ENCODE data around the gene LRSAM1.
A peak's percentile ranks its signal among the peaks of the same experiment; 100 is the strongest.
"Not testable (repeated sequence)": the region's sequence is repeated elsewhere in the genome, so short reads cannot be mapped to it uniquely, and the experiment has no call there.

LRSAM1 gene

GRCh38 chr9:127451608-127451857 lies 223 bp downstream of the LRSAM1 start:
- no peak for DNase-seq
- intact Hi-C loops (cut with DNase I) = loop anchor here (2.0 kb wide), 1 partner anchor 27 kb away; the partner anchor contains the start of gene ZNF79

- intact Hi-C loops (cut with DNase I) = loop anchor here (2.0 kb wide), 1 partner anchor 27 kb away; the partner anchor contains the start of gene ZNF79
- peak; percentile 9 to 69 (median 44) for DNase-seq
These were observed 747 bp downstream of the LRSAM1 start for GRCh38 chr9:127451858-127452656.

GRCh38 chr9:127452691-127453090 lies 1.4 kb downstream of the LRSAM1 start:
- DNase-seq = peak in 1 of 42 donors; percentile 8
- intact Hi-C loops (cut with DNase I) = no loop called here

DNA sequence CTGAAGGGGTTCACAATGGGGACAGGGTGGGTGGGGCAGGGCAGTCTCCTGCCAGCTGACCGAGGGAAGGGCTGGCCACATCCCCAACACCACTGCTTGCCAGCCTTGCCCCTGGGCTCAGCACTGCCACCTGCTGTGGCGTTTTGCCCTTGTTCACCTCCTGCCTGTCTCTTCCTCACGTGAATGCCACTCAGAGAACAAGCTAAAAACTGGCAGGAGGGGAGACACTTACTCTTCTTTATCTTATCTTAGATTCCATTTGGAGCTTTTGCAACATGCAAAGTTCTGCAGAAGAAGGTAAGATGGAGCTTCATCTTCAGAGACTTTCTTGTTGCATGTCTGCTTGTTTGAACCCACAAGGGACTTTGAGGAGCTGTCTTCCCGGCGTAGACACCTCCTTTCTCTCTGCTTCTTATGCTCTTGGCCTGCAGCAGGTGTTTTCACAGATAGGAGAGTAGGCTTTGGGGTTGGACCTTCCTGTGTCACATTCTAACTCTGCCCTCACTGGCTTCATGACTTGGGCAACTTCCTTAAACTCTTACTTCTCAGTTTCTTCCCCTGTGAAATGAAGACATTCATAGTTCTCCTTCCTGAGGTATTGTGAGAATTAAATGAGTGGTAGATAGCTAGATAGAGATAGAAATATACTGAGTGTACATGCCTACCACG lies 4.1 kb downstream of the LRSAM1 start:
- intact Hi-C loops (cut with DNase I) = no loop called here
- DNase-seq = peak in 23 of 42 donors; percentile 11 to 52 (median 26)

DNA sequence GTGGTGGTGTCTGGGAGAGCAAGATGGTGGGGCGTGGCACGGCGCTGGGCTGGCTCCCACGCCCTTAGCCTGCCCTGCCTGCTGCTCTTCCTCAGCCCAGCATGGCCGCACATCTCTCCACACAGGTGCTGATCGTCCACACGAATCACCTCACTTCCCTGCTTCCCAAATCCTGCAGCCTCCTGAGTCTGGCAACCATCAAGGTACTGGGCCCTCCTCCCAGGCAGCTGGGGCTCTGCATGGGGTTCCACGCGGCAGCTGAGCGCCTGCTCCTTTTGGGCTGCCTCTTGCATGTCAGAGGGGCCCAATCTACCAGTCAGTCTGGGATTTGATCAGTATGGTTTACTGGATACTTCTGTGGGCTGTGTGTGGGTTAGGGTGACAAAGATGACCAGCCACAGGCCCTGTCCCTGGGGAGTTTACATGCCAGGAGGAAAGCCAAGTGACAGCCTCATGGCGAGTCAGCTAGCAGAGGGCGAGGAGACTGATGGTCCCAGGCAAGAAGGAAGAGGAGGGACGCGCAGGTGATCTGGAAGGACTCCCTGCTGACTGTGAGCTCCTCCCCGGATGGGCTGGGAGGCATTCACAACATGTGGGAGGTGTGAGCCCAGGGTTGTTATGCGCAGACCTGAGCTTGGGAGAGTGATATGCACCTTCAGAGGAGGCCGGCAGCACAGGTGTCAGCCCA lies 6.0 kb downstream of the LRSAM1 start:
- intact Hi-C loops (cut with DNase I) = no loop called here
- no peak for DNase-seq

DNA sequence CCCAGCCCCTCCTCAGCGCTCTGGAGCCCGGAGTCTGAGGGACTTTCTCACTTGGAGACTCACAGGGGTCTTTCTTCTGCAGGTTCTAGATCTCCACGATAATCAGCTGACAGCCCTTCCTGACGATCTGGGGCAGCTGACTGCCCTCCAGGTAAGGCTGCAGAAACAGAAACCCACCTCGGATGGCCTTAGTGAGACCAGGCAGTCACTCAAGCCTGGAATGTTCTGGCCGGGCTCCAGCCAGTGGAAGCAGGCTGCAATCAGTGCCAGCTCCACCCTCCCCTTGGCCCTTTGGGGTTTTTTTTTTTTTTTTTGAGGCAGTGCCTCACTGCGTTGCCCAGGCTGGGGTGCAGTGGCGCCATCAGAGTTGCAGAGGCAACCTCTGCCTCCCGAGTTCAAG lies 7.6 kb downstream of the LRSAM1 start:
- DNase-seq = peak in 5 of 42 donors; percentile 15 to 39 (median 25)
- intact Hi-C loops (cut with DNase I) = no loop called here

GRCh38 chr9:127463382-127463781 lies 12.1 kb downstream of the LRSAM1 start:
- intact Hi-C loops (cut with DNase I) = no loop called here
- DNase-seq = no peak

DNA sequence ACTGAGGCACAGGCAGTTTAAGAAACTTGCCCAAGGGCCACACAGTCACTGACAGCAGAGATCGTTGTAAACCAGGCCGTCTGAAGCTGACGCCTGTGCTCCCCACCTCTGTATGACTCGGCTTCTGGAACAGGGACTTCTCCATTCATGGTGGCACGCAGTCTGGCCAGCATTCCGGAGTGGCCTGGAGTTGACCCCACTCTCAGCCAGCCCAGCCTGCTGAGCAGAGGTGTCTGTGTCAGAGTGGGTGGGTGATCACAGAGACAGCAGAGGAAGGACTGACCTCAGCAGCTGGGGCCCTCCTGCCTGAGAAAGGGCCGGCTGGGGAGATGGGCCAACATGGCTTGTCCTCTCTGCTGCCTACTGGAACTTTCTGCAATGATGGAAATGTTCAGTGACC lies 12.6 kb downstream of the LRSAM1 start:
- no peak for DNase-seq
- intact Hi-C loops (cut with DNase I) = no loop called here

- DNase-seq; intact Hi-C loops (cut with DNase I): not testable (repeated sequence)
These were observed 15.2 kb downstream of the LRSAM1 start for GRCh38 chr9:127466407-127466917.

DNA sequence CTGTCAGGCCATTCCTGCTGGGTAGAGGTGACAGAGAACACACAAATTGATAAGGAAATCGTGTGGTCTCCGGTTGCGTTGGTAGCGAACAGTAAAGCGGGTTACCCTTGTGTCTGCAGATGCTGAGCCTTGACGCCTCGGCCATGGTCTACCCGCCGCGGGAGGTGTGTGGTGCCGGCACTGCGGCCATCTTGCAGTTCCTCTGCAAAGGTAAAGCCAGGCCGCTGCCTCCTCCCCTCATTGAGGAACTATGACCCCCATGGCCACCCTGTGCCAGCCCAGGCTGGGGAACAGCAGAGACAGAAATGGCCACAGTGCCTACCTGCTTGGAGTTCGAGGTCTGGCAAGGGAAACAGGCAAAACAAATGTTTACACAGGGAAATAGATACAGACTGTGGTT lies 16.3 kb downstream of the LRSAM1 start:
- DNase-seq = no peak
- intact Hi-C loops (cut with DNase I) = no loop called here

GRCh38 chr9:127470662-127471061 lies 19.4 kb downstream of the LRSAM1 start:
- intact Hi-C loops (cut with DNase I) = no loop called here
- DNase-seq = no peak

DNA sequence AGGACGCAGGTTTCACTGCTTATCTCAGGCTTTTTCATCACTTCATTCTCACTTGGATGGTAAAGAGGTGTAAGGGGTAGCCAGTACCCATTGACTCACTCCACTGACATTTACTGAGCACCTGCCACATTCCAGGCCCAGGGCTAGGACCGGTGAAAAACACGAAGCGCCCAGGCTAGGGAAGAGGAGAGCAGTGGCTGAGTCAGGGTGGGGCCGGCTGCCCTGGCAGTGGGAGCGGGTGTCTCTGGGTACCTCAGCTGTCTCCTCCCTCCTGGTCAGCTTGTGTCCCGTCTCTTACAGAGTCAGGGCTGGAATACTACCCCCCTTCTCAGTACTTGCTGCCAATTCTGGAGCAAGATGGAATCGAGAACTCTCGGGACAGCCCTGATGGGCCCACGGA lies 22.2 kb downstream of the LRSAM1 start:
- no peak for DNase-seq
- intact Hi-C loops (cut with DNase I) = no loop called here

GRCh38 chr9:127473932-127474331 lies 22.6 kb downstream of the LRSAM1 start:
- intact Hi-C loops (cut with DNase I) = no loop called here

DNA sequence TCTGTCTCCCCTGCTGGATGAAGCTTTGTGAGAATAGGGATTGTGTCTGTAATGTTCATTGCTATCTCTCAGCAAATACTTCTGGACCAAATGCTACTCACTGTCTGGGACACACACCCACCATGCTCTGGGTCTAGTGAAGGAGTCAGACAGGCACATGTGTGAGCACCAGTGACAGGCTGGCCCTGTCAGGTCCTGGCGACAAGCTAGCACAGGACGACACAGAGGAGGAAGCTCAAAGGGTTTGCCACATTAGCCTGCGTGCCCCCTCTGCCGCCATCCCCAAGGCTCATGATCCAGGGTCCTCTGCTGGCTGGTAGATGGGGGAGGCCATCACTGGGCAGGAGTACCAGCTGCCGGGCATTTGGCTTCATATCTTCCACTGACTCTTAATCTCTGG lies 23.3 kb downstream of the LRSAM1 start:
- intact Hi-C loops (cut with DNase I) = no loop called here
- no peak for DNase-seq

More at GRCh38 chr9:127473932-127474331, 22.6 kb downstream of the LRSAM1 start:
- DNase-seq = no peak

GRCh38 chr9:127479507-127480081 lies 28.3 kb downstream of the LRSAM1 start:
- intact Hi-C loops (cut with DNase I) = no loop called here
- DNase-seq = no peak

GRCh38 chr9:127482662-127483061 lies 31.4 kb downstream of the LRSAM1 start:
- intact Hi-C loops (cut with DNase I) = no loop called here
- no peak for DNase-seq

GRCh38 chr9:127485995-127486394 lies 34.7 kb downstream of the LRSAM1 start:
- no peak for DNase-seq
- intact Hi-C loops (cut with DNase I) = no loop called here

DNA sequence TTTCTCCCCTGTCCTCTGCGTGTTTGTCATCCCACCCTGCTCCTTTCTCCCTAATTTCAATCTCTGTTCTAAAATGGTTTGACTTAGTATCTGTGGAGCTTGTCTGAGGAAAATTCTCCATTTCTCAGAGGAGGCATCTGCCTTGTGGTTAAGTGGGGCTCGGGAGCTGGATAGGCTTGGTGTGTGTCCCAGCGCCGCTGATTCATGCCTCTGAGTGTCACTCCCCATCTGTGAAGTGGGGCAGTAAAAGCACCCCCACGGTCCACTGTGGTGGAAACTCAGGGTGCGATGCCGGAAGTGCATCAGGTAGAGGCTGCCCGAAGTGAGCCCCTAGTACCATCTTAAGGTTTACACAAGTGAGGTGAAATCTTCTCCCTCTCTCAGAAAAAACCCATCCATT lies 37.6 kb downstream of the LRSAM1 start:
- DNase-seq = no peak
- intact Hi-C loops (cut with DNase I) = no loop called here

DNA sequence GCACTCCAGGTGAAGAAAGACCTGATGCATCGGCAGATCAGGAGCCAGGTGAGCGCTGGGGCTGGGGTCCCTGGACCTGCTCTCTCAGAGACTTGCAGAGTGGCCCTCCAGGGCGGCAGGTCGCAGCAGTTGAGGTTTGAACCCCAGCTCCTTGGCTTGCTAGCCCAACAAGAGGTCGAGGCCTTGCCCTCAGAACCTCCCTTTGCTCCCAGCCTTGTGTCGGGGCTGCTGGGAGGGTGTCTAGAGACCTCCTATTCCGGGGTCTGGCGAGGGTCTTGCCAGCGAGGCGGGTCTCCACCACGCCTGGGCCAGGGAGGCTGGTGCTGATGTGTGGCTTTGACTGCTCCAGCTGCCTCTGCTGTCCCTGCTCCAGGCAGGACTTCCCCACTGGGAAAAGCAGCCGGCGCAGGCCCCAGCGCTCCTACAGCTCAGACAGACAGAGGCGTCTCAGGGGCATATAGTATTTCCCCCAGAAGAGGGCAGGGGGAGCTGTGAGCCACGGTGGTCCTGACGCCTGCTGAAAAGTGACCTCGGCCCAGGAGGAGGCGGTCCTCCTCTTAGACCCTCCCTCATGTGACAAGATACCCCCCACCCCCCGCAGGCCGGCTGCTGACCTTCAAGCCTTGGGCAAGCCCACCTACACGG lies 38.3 kb downstream of the LRSAM1 start:
- intact Hi-C loops (cut with DNase I) = loop anchor here (10.0 kb wide), 1 partner anchor 55 kb away; no protein-coding TSS in a partner anchor
- DNase-seq = no peak
